ENCODE data around the gene WNK1. TPM values are rescaled to one million over a fixed set of nuclear protein-coding genes. Genes with fewer than 3 reads are reported as not detected.

Gene WNK1
- total RNA-seq, 3 donors from 2014 or later, result 173 to 192 (median 176) TPM

- intact Hi-C loops (cut with DNase I; ENCODE audit: low total_unique reads), result no loop called here
- TF ChIP-seq, protein P1, sequence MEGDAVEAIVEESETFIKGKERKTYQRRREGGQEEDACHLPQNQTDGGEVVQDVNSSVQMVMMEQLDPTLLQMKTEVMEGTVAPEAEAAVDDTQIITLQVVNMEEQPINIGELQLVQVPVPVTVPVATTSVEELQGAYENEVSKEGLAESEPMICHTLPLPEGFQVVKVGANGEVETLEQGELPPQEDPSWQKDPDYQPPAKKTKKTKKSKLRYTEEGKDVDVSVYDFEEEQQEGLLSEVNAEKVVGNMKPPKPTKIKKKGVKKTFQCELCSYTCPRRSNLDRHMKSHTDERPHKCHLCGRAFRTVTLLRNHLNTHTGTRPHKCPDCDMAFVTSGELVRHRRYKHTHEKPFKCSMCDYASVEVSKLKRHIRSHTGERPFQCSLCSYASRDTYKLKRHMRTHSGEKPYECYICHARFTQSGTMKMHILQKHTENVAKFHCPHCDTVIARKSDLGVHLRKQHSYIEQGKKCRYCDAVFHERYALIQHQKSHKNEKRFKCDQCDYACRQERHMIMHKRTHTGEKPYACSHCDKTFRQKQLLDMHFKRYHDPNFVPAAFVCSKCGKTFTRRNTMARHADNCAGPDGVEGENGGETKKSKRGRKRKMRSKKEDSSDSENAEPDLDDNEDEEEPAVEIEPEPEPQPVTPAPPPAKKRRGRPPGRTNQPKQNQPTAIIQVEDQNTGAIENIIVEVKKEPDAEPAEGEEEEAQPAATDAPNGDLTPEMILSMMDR (IDR thresholded peaks at IDR 0.05), result no peak
- TF ChIP-seq POLR2A (IDR thresholded peaks at IDR 0.05) (no peak), POLR2AphosphoS5 (IDR thresholded peaks at IDR 0.05) (no peak)
- no peaks in the 10 kb centered on the region for H3K4me1 ChIP-seq
- no peaks in the 10 kb centered on the region for H3K9me3 ChIP-seq
- no peak for DNase-seq (ENCODE audit: low spot score in 2 of 2)
- no peak overlapping the region for H3K4me3 ChIP-seq
- H3K36me3 ChIP-seq, result peaks cover 3% of the 10 kb centered on the region
- H3K27me3 ChIP-seq, result no peaks in the 10 kb centered on the region
- no peak overlapping the region for H3K27ac ChIP-seq
These were observed 133.8 kb downstream of the WNK1 start for GRCh38 chr12:886206-886605.

GRCh38 chr12:894226-894625 is 141.8 kb downstream of the WNK1 start:
- Histone ChIP-seq H3K4me1 (no peaks in the 10 kb centered on the region), H3K27me3 (no peaks in the 10 kb centered on the region), H3K27ac (no peak overlapping the region), H3K36me3 (peaks cover 10% of the 10 kb centered on the region), H3K4me3 (no peak overlapping the region), H3K9me3 (no peaks in the 10 kb centered on the region)
- no peak for DNase-seq (ENCODE audit: low spot score in 2 of 2)
- intact Hi-C loops (cut with DNase I; ENCODE audit: low total_unique reads), result no loop called here
- no peak for TF ChIP-seq POLR2AphosphoS5 (IDR thresholded peaks at IDR 0.05)
- no peak for TF ChIP-seq POLR2A (IDR thresholded peaks at IDR 0.05)
- TF ChIP-seq, protein P1 (IDR thresholded peaks at IDR 0.05), result no peak

DNA sequence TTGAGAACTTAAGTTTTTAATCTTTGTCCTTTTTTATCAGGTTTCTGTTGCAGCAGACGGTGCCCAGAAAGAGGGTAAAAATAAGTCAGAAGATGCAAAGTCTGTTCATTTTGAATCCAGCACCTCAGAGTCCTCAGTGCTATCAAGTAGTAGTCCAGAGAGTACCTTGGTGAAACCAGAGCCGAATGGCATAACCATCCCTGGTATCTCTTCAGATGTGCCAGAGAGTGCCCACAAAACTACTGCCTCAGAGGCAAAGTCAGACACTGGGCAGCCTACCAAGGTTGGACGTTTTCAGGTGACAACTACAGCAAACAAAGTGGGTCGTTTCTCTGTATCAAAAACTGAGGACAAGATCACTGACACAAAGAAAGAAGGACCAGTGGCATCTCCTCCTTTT is 143.7 kb downstream of the WNK1 start:
- Histone ChIP-seq H3K9me3 (no peaks in the 10 kb centered on the region), H3K4me3 (no peak overlapping the region), H3K36me3 (peaks cover 16% of the 10 kb centered on the region), H3K27ac (no peak overlapping the region), H3K27me3 (no peaks in the 10 kb centered on the region), H3K4me1 (no peaks in the 10 kb centered on the region)
- DNase-seq (ENCODE audit: low spot score in 2 of 2), result no peak
- intact Hi-C loops (cut with DNase I; ENCODE audit: low total_unique reads), result no loop called here
- TF ChIP-seq POLR2A (IDR thresholded peaks at IDR 0.05) (no peak), POLR2AphosphoS5 (IDR thresholded peaks at IDR 0.05) (no peak)
- TF ChIP-seq, protein P1 (IDR thresholded peaks at IDR 0.05), result no peak

GRCh38 chr12:897386-897785 is 145.0 kb downstream of the WNK1 start:
- intact Hi-C loops (cut with DNase I; ENCODE audit: low total_unique reads), result no loop called here
- no peaks in the 10 kb centered on the region for H3K27me3 ChIP-seq
- H3K9me3 ChIP-seq, result no peaks in the 10 kb centered on the region
- no peak for DNase-seq (ENCODE audit: low spot score in 2 of 2)
- no peak overlapping the region for H3K4me3 ChIP-seq
- H3K27ac ChIP-seq, result no peak overlapping the region
- no peaks in the 10 kb centered on the region for H3K4me1 ChIP-seq
- peaks cover 18% of the 10 kb centered on the region for H3K36me3 ChIP-seq
- TF ChIP-seq, protein P1 (IDR thresholded peaks at IDR 0.05), result no peak
- TF ChIP-seq POLR2A (IDR thresholded peaks at IDR 0.05) (no peak), POLR2AphosphoS5 (IDR thresholded peaks at IDR 0.05) (no peak)

GRCh38 chr12:902581-902980 is 150.2 kb downstream of the WNK1 start:
- Histone ChIP-seq H3K27me3 (no peaks in the 10 kb centered on the region), H3K4me3 (no peak overlapping the region), H3K27ac (no peak overlapping the region), H3K36me3 (peaks cover 12% of the 10 kb centered on the region), H3K9me3 (no peaks in the 10 kb centered on the region), H3K4me1 (no peaks in the 10 kb centered on the region)
- intact Hi-C loops (cut with DNase I; ENCODE audit: low total_unique reads), result no loop called here
- no peak for TF ChIP-seq POLR2AphosphoS5 (IDR thresholded peaks at IDR 0.05)
- TF ChIP-seq POLR2A (IDR thresholded peaks at IDR 0.05), result no peak
- TF ChIP-seq, protein P1 (IDR thresholded peaks at IDR 0.05), result no peak
- no peak for DNase-seq (ENCODE audit: low spot score in 2 of 2)

Data from breast epithelium (tissue), 4 donors.